ENCODE measurements around the gene DMD.

- TF ChIP-seq CTCF (IDR thresholded peaks at IDR 0.05) (no peak), POLR2A (IDR thresholded peaks at IDR 0.05) (no peak), POLR2AphosphoS5 (IDR thresholded peaks at IDR 0.05) (no peak), EP300 (IDR thresholded peaks at IDR 0.05) (no peak)
Measured at GRCh38 chrX:31302573-31303075, 1908.7 kb downstream of the DMD start.
